H9 (cell line): ENCODE measurements around the gene EPS15. TPM values are rescaled to one million over a fixed set of nuclear protein-coding genes. Genes with fewer than 3 reads are reported as not detected.

Experiments used
- DNase-seq: peaks from one replicate; pipeline ENCODE4 v3.0.0-alpha.2; 2017
- H2AFZ ChIP-seq: one replicate; pipeline ENCODE4 v1.6.1; 2013; ENCODE audit warnings: mild to moderate bottlenecking, low read length, control low read depth, moderate library complexity
- H2AK5ac ChIP-seq: 2 replicates; pipeline ENCODE4 v1.6.1; 2013; ENCODE audit warnings: low read length, control low read depth, mixed read lengths; ENCODE audit not compliant: insufficient read length
- H2BK120ac ChIP-seq: one replicate; pipeline ENCODE4 v1.6.1; 2013; ENCODE audit warnings: low read depth, mild to moderate bottlenecking, low read length, control low read depth, inconsistent platforms; ENCODE audit not compliant: poor library complexity, severe bottlenecking
- H2BK12ac ChIP-seq: 2 replicates; pipeline ENCODE4 v1.6.1; 2013; ENCODE audit warnings: low read length, control low read depth, mixed read lengths, low read depth; ENCODE audit not compliant: insufficient read length
- H2BK15ac ChIP-seq: 2 replicates; pipeline ENCODE4 v1.6.1; 2013; ENCODE audit warnings: low read depth, low read length, control low read depth
- H2BK20ac ChIP-seq: one replicate; pipeline ENCODE4 v1.6.1; 2013; ENCODE audit warnings: low read depth, mild to moderate bottlenecking, low read length, control low read depth, inconsistent platforms; ENCODE audit not compliant: poor library complexity, severe bottlenecking
- H2BK5ac ChIP-seq: 2 replicates; pipeline ENCODE4 v1.6.1; 2013; ENCODE audit warnings: low read length, control low read depth, mixed read lengths; ENCODE audit not compliant: insufficient read length
- H3K14ac ChIP-seq: 2 replicates; pipeline ENCODE4 v1.6.1; 2013; ENCODE audit warnings: low read length, control low read depth; ENCODE audit not compliant: insufficient read depth
- H3K18ac ChIP-seq: 2 replicates; pipeline ENCODE4 v1.6.1; 2013; ENCODE audit warnings: low read depth, mild to moderate bottlenecking, mixed read lengths, low read length, control low read depth; ENCODE audit not compliant: insufficient read length
- H3K23ac ChIP-seq: 2 replicates; pipeline ENCODE4 v1.6.1; 2013; ENCODE audit warnings: low read length, control low read depth, mixed read lengths, low read depth; ENCODE audit not compliant: insufficient read length
- H3K23me2 ChIP-seq: 2 replicates; pipeline ENCODE4 v1.6.1; 2013; ENCODE audit warnings: low read depth, mild to moderate bottlenecking, mixed read lengths, low read length, control low read depth; ENCODE audit not compliant: insufficient read length, poor library complexity, severe bottlenecking
- H3K27ac ChIP-seq: 2 replicates; pipeline ENCODE4 v1.5.1; 2013; ENCODE audit warnings: low read length, control low read depth, mixed read lengths, low read depth; ENCODE audit not compliant: insufficient read length
- H3K27me3 ChIP-seq: 2 replicates; pipeline ENCODE4 v1.6.1; 2013; ENCODE audit warnings: low read length, control low read depth, inconsistent platforms; ENCODE audit not compliant: insufficient read depth
- H3K4ac ChIP-seq: 2 replicates; pipeline ENCODE4 v1.6.1; 2013; ENCODE audit warnings: low read depth, mild to moderate bottlenecking, control low read depth, inconsistent platforms, low read length, moderate library complexity
- H3K4me1 ChIP-seq: 2 replicates; pipeline ENCODE4 v1.6.1; 2013; ENCODE audit warnings: low read length, control low read depth, inconsistent platforms; ENCODE audit not compliant: insufficient read depth
- H3K4me2 ChIP-seq: 2 replicates; pipeline ENCODE4 v1.6.1; 2013; ENCODE audit warnings: low read length, control low read depth, mixed read lengths; ENCODE audit not compliant: insufficient read length, insufficient read depth
- H3K56ac ChIP-seq: 2 replicates; pipeline ENCODE4 v1.6.1; 2013; ENCODE audit warnings: low read depth, mild to moderate bottlenecking, mixed read lengths, low read length, control low read depth; ENCODE audit not compliant: insufficient read length
- H3K79me1 ChIP-seq: 2 replicates; pipeline ENCODE4 v1.6.1; 2013; ENCODE audit warnings: low read depth, mild to moderate bottlenecking, moderate library complexity, low read length, control low read depth, inconsistent platforms; ENCODE audit not compliant: insufficient read depth, poor library complexity, severe bottlenecking
- H3K79me2 ChIP-seq: 2 replicates; pipeline ENCODE4 v1.6.1; 2013; ENCODE audit warnings: low read length, control low read depth, inconsistent platforms; ENCODE audit not compliant: insufficient read depth
- H3K9ac ChIP-seq: 2 replicates; pipeline ENCODE4 v1.6.1; 2013; ENCODE audit warnings: low read length, control low read depth, mixed read lengths; ENCODE audit not compliant: insufficient read length; ENCODE audit errors: extremely low read depth
- H3K9me3 ChIP-seq: one replicate; pipeline ENCODE4 v1.6.1; 2013; ENCODE audit warnings: low read depth, low read length, inconsistent platforms; ENCODE audit not compliant: control insufficient read depth
- H3T11ph ChIP-seq: one replicate; pipeline ENCODE4 v1.6.1; 2013; ENCODE audit warnings: mild to moderate bottlenecking, low read length, control low read depth, inconsistent platforms
- H4K20me1 ChIP-seq: one replicate; pipeline ENCODE4 v1.6.1; 2013; ENCODE audit not compliant: control insufficient read depth, insufficient read length, insufficient read depth
- H4K5ac ChIP-seq: 2 replicates; pipeline ENCODE4 v1.6.1; 2013; ENCODE audit warnings: low read depth, mild to moderate bottlenecking, mixed read lengths, low read length, control low read depth; ENCODE audit not compliant: insufficient read length
- H4K8ac ChIP-seq: replicated peaks from 2 replicates; pipeline ENCODE4 v1.6.1; 2013; ENCODE audit warnings: low read length, control low read depth, mixed read lengths, low read depth; ENCODE audit not compliant: insufficient read length
- H4K91ac ChIP-seq: 2 replicates; pipeline ENCODE4 v1.6.1; 2013; ENCODE audit warnings: low read depth, mild to moderate bottlenecking, moderate library complexity, mixed read lengths, low read length, control low read depth; ENCODE audit not compliant: insufficient read length
- H3K27ac Mint-ChIP-seq, 3 experiments: 2 replicates in 2 of 3; 3 replicates in 1 of 3; pipeline ENCODE4 v1.8.0; 2020 to 2021; ENCODE audit warnings: mixed read lengths in 3 of 3, mild to moderate bottlenecking in 1 of 3, moderate library complexity in 1 of 3
- H3K27me3 Mint-ChIP-seq: 2 replicates; pipeline ENCODE4 v1.8.0; 2021; ENCODE audit warnings: low read depth, mild to moderate bottlenecking, moderate library complexity, mixed read lengths
- H3K36me3 Mint-ChIP-seq, 3 experiments: 2 replicates in 2 of 3; 3 replicates in 1 of 3; pipeline ENCODE4 v1.8.0; 2020 to 2021; ENCODE audit warnings: low read depth in 3 of 3, mixed read lengths in 3 of 3; ENCODE audit not compliant: insufficient read depth in 1 of 3
- H3K4me1 Mint-ChIP-seq, 2 experiments: 2 replicates each; pipeline ENCODE4 v1.8.0; 2020; ENCODE audit warnings: mixed read lengths in 2 of 2
- H3K4me3 Mint-ChIP-seq, 2 experiments: 2 replicates in 1 of 2; 3 replicates in 1 of 2; pipeline ENCODE4 v1.8.0; 2020 to 2021; ENCODE audit warnings: mild to moderate bottlenecking in 2 of 2, mixed read lengths in 2 of 2, moderate library complexity in 1 of 2
- H3K9me3 Mint-ChIP-seq, 2 experiments: 2 replicates in 1 of 2; 3 replicates in 1 of 2; pipeline ENCODE4 v1.8.0; 2020; ENCODE audit warnings: mild to moderate bottlenecking in 2 of 2, mixed read lengths in 2 of 2, moderate library complexity in 1 of 2
- WGBS: extraction: QIAGEN DNeasy Blood & Tissue Kit; methylation state at CpG from one replicate; pipeline ENCODE4 v1.1.7; 2013; ENCODE audit warnings: missing lambda C conversion rate, low lambda C conversion rate, mixed read lengths; ENCODE audit not compliant: insufficient read length; ENCODE audit errors: extremely low coverage; 5-methylcytosine and 5-hydroxymethylcytosine counted together
- total RNA-seq: library from RNA; stranded (reverse); gene quantifications from 2 replicates; pipeline ENCODE4 v1.2.1, GENCODE V29; 2021
- TF ChIP-seq, protein P1 (sequence below): fragments of 200-600 bp; sonication (generic); conservative IDR thresholded peaks from 3 replicates; pipeline ENCODE4 v1.8.0; 2021; ENCODE audit warnings: antibody characterized with exemption, mild to moderate bottlenecking

EPS15 gene
- total RNA-seq, 1 experiment from 2014 or later: 44.1 TPM

DNA sequence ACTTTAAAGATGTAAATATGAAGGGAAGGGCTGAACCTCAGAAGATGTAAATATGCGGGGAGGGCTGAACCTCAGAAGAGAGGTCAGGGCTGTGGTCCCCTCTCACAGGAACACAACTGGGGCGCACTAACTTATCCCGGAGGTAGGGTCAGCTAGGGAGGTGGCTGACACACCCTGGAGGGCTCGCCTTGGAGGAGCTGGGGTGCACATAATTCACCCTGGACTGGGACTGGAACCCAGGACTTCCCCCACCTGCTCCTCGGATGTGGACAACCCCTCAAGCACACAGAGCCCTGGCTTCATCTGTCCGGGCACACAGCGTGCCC lies 174.8 kb downstream of the EPS15 start:
- Histone ChIP-seq H3K14ac (peak overlapping the region; percentile 78; the same call in 1 of the 2 replicates), H3K4me2 (peak overlapping the region; percentile 78), H2BK5ac (no peak overlapping the region), H3K4me1 (no peaks in the 10 kb centered on the region), H3K27ac (no peak overlapping the region), H3K56ac (no peak overlapping the region), H3T11ph (no peak overlapping the region), H2AK5ac (no peak overlapping the region), H3K18ac (peak overlapping the region; percentile 47), H2BK120ac (no peak overlapping the region), H3K9ac (peak overlapping the region; percentile 36), H2BK12ac (no peak overlapping the region), H3K79me1 (no peaks in the 10 kb centered on the region), H3K27me3 (no peaks in the 10 kb centered on the region; the same call in 1 of the 2 replicates), H2BK20ac (no peak overlapping the region), H3K9me3 (no peaks in the 10 kb centered on the region), H4K91ac (no peak overlapping the region), H3K23me2 (peaks cover 9% of the 10 kb centered on the region), H4K20me1 (no peaks in the 10 kb centered on the region), H2AFZ (no peak overlapping the region), H4K5ac (no peak overlapping the region), H4K8ac (no peak overlapping the region), H3K23ac (no peak overlapping the region), H2BK15ac (no peak overlapping the region), H3K79me2 (no peaks in the 10 kb centered on the region), H3K4ac (no peak overlapping the region)
- Mint-ChIP-seq H3K9me3 (no peaks in the 10 kb centered on the region), H3K4me3 (peak overlapping the region; percentile 63 to 64; a peak in 4 of 5 replicates), H3K27me3 (peaks cover 26% of the 10 kb centered on the region), H3K27ac (no peak overlapping the region), H3K4me1 (peaks cover 23 to 29% of the 10 kb centered on the region in 2 experiments), H3K36me3 (no peaks in the 10 kb centered on the region; a peak in 1 of 7 replicates)
- no CpG with 5 or more reads among the region's 7 CpGs for WGBS
- no peak for DNase-seq
- TF ChIP-seq, protein P1, sequence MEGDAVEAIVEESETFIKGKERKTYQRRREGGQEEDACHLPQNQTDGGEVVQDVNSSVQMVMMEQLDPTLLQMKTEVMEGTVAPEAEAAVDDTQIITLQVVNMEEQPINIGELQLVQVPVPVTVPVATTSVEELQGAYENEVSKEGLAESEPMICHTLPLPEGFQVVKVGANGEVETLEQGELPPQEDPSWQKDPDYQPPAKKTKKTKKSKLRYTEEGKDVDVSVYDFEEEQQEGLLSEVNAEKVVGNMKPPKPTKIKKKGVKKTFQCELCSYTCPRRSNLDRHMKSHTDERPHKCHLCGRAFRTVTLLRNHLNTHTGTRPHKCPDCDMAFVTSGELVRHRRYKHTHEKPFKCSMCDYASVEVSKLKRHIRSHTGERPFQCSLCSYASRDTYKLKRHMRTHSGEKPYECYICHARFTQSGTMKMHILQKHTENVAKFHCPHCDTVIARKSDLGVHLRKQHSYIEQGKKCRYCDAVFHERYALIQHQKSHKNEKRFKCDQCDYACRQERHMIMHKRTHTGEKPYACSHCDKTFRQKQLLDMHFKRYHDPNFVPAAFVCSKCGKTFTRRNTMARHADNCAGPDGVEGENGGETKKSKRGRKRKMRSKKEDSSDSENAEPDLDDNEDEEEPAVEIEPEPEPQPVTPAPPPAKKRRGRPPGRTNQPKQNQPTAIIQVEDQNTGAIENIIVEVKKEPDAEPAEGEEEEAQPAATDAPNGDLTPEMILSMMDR: no peak
